Epithelial cell of esophagus (primary cell): ENCODE measurements around the gene IL20.
A peak's percentile ranks its signal among the peaks of the same experiment; 100 is the strongest.

ENCODE experiments used
- DNase-seq: peaks from one replicate; pipeline ENCODE4 v3.0.0; 2010; ENCODE audit warnings: low read depth
- H3K4me3 ChIP-seq: 2 replicates; pipeline ENCODE4 v1.5.1; 2011; ENCODE audit warnings: mild to moderate bottlenecking, low read length, control low read depth
- TF ChIP-seq, protein P1 (sequence below): IDR thresholded peaks from 2 replicates; pipeline ENCODE4 v1.5.1; 2011; ENCODE audit warnings: low read depth, mild to moderate bottlenecking, low read length, control low read depth, inconsistent platforms; ENCODE audit not compliant: insufficient read depth; ENCODE audit errors: missing control alignments

Gene IL20

DNA sequence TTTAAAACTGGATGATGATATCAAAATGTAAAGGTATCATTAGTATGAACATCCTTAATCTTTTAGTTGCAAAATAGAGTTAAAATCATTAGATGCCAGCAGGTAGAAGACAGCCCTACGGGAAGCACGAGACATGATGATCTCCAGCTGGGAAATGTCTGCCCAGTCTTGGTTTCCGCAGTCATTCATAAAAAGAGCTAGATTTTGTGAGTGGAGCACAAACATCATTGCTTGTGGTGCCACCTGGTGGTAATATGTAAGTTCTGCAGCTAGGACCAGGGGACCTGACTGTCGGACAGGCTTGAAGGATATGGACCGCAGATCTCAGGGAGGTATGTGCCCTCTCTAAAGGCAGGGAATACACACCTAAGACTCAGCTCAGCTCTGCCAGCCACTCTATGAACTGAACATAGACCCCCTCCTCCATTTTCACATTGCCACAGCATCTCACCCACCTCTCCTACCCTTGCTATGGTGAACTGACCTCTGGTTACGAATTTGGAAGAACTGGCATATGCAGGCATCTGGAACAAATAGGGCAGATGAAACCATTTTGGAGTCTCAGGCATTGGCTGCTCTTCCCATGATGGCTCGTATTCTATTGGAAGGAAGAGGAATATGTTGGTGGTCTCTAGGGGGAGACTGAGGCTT lies 47.1 kb downstream of the IL20 start:
- peak; percentile 76 for DNase-seq
- no peak overlapping the region for H3K4me3 ChIP-seq
- TF ChIP-seq, protein P1, sequence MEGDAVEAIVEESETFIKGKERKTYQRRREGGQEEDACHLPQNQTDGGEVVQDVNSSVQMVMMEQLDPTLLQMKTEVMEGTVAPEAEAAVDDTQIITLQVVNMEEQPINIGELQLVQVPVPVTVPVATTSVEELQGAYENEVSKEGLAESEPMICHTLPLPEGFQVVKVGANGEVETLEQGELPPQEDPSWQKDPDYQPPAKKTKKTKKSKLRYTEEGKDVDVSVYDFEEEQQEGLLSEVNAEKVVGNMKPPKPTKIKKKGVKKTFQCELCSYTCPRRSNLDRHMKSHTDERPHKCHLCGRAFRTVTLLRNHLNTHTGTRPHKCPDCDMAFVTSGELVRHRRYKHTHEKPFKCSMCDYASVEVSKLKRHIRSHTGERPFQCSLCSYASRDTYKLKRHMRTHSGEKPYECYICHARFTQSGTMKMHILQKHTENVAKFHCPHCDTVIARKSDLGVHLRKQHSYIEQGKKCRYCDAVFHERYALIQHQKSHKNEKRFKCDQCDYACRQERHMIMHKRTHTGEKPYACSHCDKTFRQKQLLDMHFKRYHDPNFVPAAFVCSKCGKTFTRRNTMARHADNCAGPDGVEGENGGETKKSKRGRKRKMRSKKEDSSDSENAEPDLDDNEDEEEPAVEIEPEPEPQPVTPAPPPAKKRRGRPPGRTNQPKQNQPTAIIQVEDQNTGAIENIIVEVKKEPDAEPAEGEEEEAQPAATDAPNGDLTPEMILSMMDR = peak; percentile 86

DNA sequence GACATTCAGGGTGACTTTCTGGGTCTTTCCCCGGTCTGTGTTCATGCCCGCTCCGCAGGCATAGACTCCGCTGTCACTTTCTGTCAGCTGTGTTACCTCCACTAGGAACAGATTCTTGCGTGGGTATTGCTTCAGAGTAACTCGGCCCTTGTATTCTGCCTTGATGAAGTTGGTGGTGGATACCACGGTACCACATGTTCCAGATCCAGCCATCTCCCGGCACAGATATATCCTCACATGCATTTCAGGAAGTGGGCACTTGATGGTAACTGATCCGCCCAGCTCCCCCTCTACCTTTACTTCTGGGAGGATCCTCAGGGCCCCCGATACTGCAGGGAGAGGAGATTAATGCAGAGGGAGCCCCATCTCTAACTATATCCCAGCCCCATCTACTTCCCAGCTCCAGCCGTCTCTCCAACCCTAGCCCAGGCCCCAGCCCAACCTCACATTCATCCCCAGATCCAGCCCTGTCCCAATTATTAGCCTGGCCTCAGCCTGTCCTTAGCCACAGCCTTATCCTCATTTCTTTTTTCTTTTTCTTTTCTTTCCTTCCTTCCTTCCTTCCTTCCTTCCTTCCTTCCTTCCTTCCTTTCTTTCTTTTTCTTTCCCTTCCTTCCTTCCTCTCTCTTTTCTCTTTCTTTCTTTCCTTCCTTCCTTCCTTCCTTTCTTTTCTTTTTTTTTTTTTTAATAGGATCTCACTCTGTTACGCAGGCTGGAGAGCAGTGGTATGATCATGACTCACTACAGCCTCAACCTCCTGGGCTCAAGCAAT lies 48.5 kb downstream of the IL20 start:
- no peak overlapping the region for H3K4me3 ChIP-seq
- no peak for DNase-seq
- TF ChIP-seq, protein P1 = no peak

DNA sequence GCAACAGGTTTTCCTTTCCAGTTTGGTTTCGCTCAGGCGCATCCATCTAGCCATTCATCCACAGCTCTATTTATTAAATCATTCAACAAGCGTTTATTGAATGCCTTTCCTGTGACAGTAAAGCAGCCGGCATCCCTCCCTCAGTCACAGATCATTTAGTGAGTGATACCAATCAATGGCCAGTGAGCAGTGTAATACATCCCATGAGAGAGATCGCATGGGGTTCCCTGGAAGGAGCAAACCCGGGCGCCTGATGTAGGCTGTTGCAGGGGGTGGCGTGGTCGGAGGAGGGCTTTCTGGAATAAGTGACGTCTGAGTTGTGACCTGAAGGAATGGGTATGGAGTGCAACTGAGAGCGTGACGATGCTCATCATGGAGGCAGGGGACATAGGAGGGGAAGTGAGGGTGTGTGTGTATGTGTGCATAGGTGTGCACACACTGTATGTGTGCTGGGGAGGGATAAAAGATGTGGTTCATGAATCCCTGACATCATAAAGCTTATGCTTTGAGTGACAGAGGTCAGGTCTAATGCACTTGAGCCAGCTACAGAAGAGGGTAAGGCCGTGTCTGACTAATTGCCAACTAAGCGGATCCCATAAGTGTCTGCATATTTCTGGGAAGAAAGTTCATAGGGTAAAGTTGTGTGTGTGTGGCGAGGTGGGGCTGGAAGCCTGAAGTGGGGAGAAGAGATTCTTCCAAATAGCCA lies 49.8 kb downstream of the IL20 start:
- no peak overlapping the region for H3K4me3 ChIP-seq
- TF ChIP-seq, protein P1 = no peak
- DNase-seq = no peak

DNA sequence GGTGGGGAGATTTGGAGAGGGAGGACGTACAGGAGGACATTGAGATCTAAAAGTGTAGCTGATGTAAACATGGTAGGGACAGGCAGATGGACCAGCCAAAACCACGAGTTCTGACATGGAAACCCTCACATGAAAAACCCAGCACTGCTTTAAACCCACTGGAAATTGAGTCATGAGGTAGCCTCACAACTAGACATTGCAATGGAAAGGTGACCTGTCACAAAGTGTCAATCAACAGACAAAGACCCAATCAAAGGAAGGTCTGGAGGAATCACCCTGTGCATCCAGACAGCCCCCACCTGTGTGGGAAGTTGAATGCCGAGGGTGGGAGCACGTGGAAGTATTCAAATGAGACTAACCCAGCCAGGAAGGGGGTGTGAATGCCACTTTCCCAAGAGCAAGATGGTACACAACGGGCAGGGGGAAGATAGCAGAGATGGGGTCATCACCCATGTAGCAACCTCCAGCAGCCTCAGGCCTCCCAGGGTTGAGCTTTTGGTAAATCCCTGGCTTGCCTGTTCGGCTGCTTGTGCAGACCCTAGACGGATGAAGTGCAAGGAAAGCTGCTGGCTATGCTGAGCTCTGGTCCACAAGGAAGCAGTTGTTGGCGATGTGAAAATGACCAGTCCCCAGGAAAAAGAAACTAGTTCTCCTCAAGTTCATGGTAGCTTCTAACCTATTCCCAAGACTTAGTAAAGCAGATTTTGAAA lies 50.7 kb downstream of the IL20 start:
- no peak for DNase-seq
- TF ChIP-seq, protein P1 = no peak
- no peak overlapping the region for H3K4me3 ChIP-seq

DNA sequence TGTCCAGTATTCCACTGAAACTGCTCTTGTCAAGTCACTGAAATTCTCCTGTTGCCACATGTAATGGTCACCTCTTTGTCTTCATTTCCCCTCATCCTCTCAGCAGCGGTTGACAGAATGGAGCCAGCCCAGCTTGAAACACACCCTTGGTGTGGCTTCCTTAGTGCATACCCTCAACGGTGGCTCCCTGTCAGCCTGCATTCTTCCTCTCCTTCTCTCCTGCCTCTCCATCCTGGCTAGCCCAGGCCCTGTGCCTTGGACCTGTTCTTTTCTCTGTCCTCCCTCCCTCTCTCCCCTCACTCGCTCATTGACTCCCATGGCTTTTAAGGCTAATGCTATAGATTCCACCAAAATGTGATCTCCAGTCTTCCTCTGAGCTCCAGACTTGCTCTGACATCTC lies 52.7 kb downstream of the IL20 start:
- TF ChIP-seq, protein P1 = no peak
- H3K4me3 ChIP-seq = no peak overlapping the region
- no peak for DNase-seq
